A549 (cell line): ENCODE results near the gene C12orf75. TPM values are rescaled to one million over a fixed set of nuclear protein-coding genes. Genes with fewer than 3 reads are reported as not detected.
"Not testable (repeated sequence)": the region's sequence is repeated elsewhere in the genome, so short reads cannot be mapped to it uniquely, and the experiment has no call there.

Experiments
- ATAC-seq, 2 experiments: fragments of 200-7000 bp in 1 of 2; fragments of >200 bp in 1 of 2; cut with Nextera tagmentation in 1 of 2; cut with Tn5 transposase in 1 of 2; 3 replicates each; pipeline versions ENCODE4 v1.8.0 to v1.9.1; 2018 to 2020; ENCODE audit warnings: mild to moderate bottlenecking in 1 of 2, moderate library complexity in 1 of 2
- CTCF ChIA-PET: fragments of 300-600 bp; sonication (Branson Sonifier 250); formaldehyde crosslinking; extraction: SDS; loops from one replicate; lab custom pipeline; 2021; ENCODE audit warnings: antibody characterized with exemption, inconsistent platforms; lab: Yijun Ruan, JAX
- POLR2A ChIA-PET: fragments of 350-600 bp; formaldehyde crosslinking; extraction: SDS; loops from one replicate; lab custom pipeline; 2021; ENCODE audit warnings: antibody characterized with exemption, inconsistent platforms; lab: Yijun Ruan, JAX
- DNase-seq, 2 experiments: peaks; one replicate each; pipeline versions ENCODE4 v3.0.0 to v3.0.0-alpha.2; 2011 to 2016; ENCODE audit warnings: low read depth in 1 of 2, low spot score in 1 of 2
- FAIRE-seq: peaks from 2 replicates; lab custom pipeline; 2011; peaks lifted over from hg19 to GRCh38; lab: Jason Lieb, UNC
- H3K27ac ChIP-seq, 2 experiments: fragments of >200 bp; sonication (Bioruptor Twin); formaldehyde crosslinking; 3 replicates each; pipeline ENCODE4 v1.5.1; 2016 to 2017
- H3K4me1 ChIP-seq: fragments of >200 bp; sonication (Bioruptor Twin); formaldehyde crosslinking; 3 replicates; pipeline ENCODE4 v1.6.1; 2016
- H3K4me2 ChIP-seq: fragments of >200 bp; sonication (Bioruptor Twin); formaldehyde crosslinking; 3 replicates; pipeline ENCODE4 v1.6.1; 2016
- H3K4me3 ChIP-seq: fragments of >200 bp; sonication (Bioruptor Twin); formaldehyde crosslinking; 3 replicates; pipeline ENCODE4 v1.5.1; 2016
- H3K9me3 ChIP-seq: fragments of >200 bp; sonication (Bioruptor Twin); formaldehyde crosslinking; 3 replicates; pipeline ENCODE4 v1.6.1; 2016
- CHD2 ChIP-seq: fragments of 150-350 bp; IDR thresholded peaks from 2 replicates; pipeline ENCODE4 v1.6.1; 2014; ENCODE audit warnings: low read length; ENCODE audit not compliant: partially characterized antibody
- EP300 ChIP-seq, 2 experiments: fragments of >200 bp; sonication (Bioruptor Twin); formaldehyde crosslinking; IDR thresholded peaks; 2 replicates in 1 of 2; 3 replicates in 1 of 2; pipeline ENCODE4 v1.6.1; 2016 to 2017
- FOSB ChIP-seq: fragments of 250-450 bp; sonication (Bioruptor Pico); IDR thresholded peaks from 2 replicates; pipeline ENCODE4 v1.5.0; 2020; ENCODE audit warnings: mild to moderate bottlenecking, moderate library complexity
- HOXB13 ChIP-seq: fragments of 250-450 bp; sonication (Bioruptor Pico); IDR thresholded peaks from 2 replicates; pipeline ENCODE4 v1.5.0; 2020; ENCODE audit warnings: low read depth, mild to moderate bottlenecking, moderate library complexity
- MAFK ChIP-seq: fragments of 450-650 bp; IDR thresholded peaks from 2 replicates; pipeline ENCODE4 v1.6.1; 2014; ENCODE audit not compliant: partially characterized antibody
- MAZ ChIP-seq: fragments of 150-350 bp; IDR thresholded peaks from 2 replicates; pipeline ENCODE4 v1.6.1; 2014; ENCODE audit warnings: antibody characterized with exemption, low read depth, low read length, borderline replicate concordance
- PHF8 ChIP-seq: fragments of 200-600 bp; sonication (generic); IDR thresholded peaks from 2 replicates; pipeline ENCODE4 v1.6.1; 2016; ENCODE audit warnings: low read depth, mild to moderate bottlenecking, antibody characterized with exemption, moderate library complexity, borderline replicate concordance
- RAD21 ChIP-seq, 2 experiments: fragments of >200 bp in 1 of 2; sonication (Bioruptor Twin) in 1 of 2; formaldehyde crosslinking in 1 of 2; IDR thresholded peaks in 1 of 2; conservative IDR thresholded peaks in 1 of 2; 2 replicates in 1 of 2; 3 replicates in 1 of 2; pipeline ENCODE4 v1.6.1; 2012 to 2018; ENCODE audit warnings: inconsistent platforms in 1 of 2
- RARB ChIP-seq: fragments of 250-450 bp; sonication (Bioruptor Pico); IDR thresholded peaks from 2 replicates; pipeline ENCODE4 v1.8.0; 2021; ENCODE audit warnings: mild to moderate bottlenecking, moderate library complexity
- RCOR1 ChIP-seq: fragments of 150-350 bp; IDR thresholded peaks from 2 replicates; pipeline ENCODE4 v1.6.1; 2014; ENCODE audit warnings: antibody characterized with exemption, low read length, low read depth
- RNF2 ChIP-seq: fragments of 200-600 bp; sonication (generic); IDR thresholded peaks from 2 replicates; pipeline ENCODE4 v1.6.1; 2016; ENCODE audit warnings: low read depth, mild to moderate bottlenecking, antibody characterized with exemption, moderate library complexity, borderline replicate concordance
- SMC3 ChIP-seq: fragments of >200 bp; sonication (Bioruptor Twin); formaldehyde crosslinking; IDR thresholded peaks from 3 replicates; pipeline ENCODE4 v1.6.1; 2018; ENCODE audit warnings: inconsistent platforms
- SREBF2 ChIP-seq: fragments of 450-650 bp; IDR thresholded peaks from 2 replicates; pipeline ENCODE4 v1.6.1; 2014; ENCODE audit warnings: mild to moderate bottlenecking, moderate library complexity
- ZC3H11A ChIP-seq: fragments of 450-650 bp; IDR thresholded peaks from 2 replicates; pipeline ENCODE4 v1.6.1; 2014; ENCODE audit warnings: antibody characterized with exemption, mild to moderate bottlenecking
- ZSCAN20 ChIP-seq: fragments of 250-450 bp; sonication (Bioruptor Pico); IDR thresholded peaks from 2 replicates; pipeline ENCODE4 v1.8.0; 2022; ENCODE audit warnings: mild to moderate bottlenecking, moderate library complexity
- WGBS: methylation state at CpG from one replicate; pipeline ENCODE4 v1.1.6; 2017; ENCODE audit errors: missing lambda C conversion rate; 5-methylcytosine and 5-hydroxymethylcytosine counted together
- polyA plus RNA-seq, 4 experiments: library from polyadenylated mRNA; depleted of rRNA in 3 of 4; stranded (reverse); fragments of >200 nt; fragmentation: RNase III in 1 of 4; extraction: RNeasy Plus Mini Kit Qiagen cat#74134 plus additional on column Dnase treatment in 1 of 4; gene quantifications; 2 replicates in 3 of 4; 3 replicates in 1 of 4; pipeline ENCODE4 v1.2.3, GENCODE V29; 2011 to 2017
- TF ChIP-seq, protein P1 (sequence below): fragments of 450-650 bp; IDR thresholded peaks from 2 replicates; pipeline ENCODE4 v1.6.1; 2014; ENCODE audit warnings: antibody characterized with exemption
- TF ChIP-seq, protein P2 (sequence below): fragments of >200 bp; sonication (Bioruptor Twin); formaldehyde crosslinking; IDR thresholded peaks from 3 replicates; pipeline ENCODE4 v1.5.1; 2016
- TF ChIP-seq, protein P3 (sequence below): fragments of >200 bp; sonication (Bioruptor Twin); formaldehyde crosslinking; IDR thresholded peaks from 2 replicates; pipeline ENCODE4 v1.6.1; 2016
- TF ChIP-seq, protein P4 (sequence below): fragments of 150-350 bp; IDR thresholded peaks from 2 replicates; pipeline ENCODE4 v1.6.1; 2014; ENCODE audit warnings: low read depth, mild to moderate bottlenecking, low read length

The C12orf75 gene
- polyA plus RNA-seq, 2 of the 4 experiments (the other 2 are of a cell fraction) = 210 to 298 TPM

DNA sequence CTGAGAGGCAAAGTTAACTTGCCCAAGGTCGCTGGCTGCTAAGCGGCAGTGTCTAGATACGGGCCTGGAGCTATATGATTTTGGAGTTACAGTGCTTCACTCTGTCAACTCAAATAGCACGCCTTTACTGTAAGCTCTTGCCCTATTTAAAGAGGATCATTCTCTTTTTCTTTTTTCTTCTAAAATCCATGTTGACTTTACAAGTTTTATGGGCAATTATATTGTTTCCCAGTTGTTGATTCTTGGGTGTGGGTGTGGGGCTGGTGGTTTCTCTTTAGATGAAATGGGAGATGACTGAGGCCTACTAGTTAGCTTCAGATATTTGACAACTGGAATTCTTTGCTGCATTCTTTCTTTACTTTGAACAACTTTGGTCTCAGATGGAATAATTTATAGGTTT lies 70.7 kb downstream of the C12orf75 start:
- no peak overlapping the region for H3K4me2 ChIP-seq
- H3K4me1 ChIP-seq = no peaks in the 10 kb centered on the region
- ChIA-PET CTCF (interaction anchor here (0.7 to 2.2 kb wide), 5 partner anchors 12 to 748 kb away, joined by 3 to 10 read pairs (median 5); no protein-coding TSS in a partner anchor), POLR2A (no interaction called here)
- H3K9me3 ChIP-seq = 0 out of 3 replicates have a peak, but pooled peaks cover 7% of the 10 kb centered on the region
- no peak overlapping the region for H3K4me3 ChIP-seq
- no peak for FAIRE-seq
- WGBS = 81% methylated on average over 4 of the region's 4 CpGs
- no peak overlapping the region for H3K27ac ChIP-seq
- no peak for ATAC-seq
- TF ChIP-seq MAZ (no peak), RNF2 (no peak), RAD21 (conservative IDR thresholded peaks at IDR 0.05 in 1 of 2, IDR thresholded peaks at IDR 0.05 in 1 of 2) (no peak)
- TF ChIP-seq, protein P1, sequence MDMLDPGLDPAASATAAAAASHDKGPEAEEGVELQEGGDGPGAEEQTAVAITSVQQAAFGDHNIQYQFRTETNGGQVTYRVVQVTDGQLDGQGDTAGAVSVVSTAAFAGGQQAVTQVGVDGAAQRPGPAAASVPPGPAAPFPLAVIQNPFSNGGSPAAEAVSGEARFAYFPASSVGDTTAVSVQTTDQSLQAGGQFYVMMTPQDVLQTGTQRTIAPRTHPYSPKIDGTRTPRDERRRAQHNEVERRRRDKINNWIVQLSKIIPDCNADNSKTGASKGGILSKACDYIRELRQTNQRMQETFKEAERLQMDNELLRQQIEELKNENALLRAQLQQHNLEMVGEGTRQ = no peak
- DNase-seq = no peak

DNA sequence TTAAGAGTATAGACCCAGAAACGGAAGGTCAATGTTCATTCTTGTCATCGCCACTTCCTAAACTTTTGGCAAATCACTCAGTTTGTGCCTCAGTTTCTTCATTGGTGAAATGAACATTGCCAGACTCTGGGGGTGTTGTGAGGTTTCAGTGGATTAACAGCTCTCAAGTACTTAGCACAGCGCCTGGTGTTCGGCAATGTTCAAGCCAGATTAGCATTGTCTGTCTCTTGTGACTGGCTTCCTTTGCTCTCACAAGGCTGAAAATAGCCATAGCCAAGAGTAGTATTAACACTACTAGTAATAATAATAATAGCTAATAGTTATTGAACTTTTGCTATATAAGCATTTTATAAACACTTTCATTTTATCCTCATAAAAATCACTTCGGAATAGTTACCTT lies 71.9 kb downstream of the C12orf75 start:
- DNase-seq (no peak), FAIRE-seq (no peak), ATAC-seq (no peak)
- 93% methylated on average over 5 of the region's 5 CpGs for WGBS
- Histone ChIP-seq H3K4me3 (no peak overlapping the region), H3K4me1 (no peaks in the 10 kb centered on the region), H3K9me3 (0 out of 3 replicates have a peak, but pooled peaks cover 7% of the 10 kb centered on the region), H3K27ac (no peak overlapping the region), H3K4me2 (no peak overlapping the region)
- POLR2A ChIA-PET = no interaction called here
- CTCF ChIA-PET = interaction anchor here (1.3 to 2.2 kb wide), 3 partner anchors 15 to 734 kb away, joined by 5 to 10 read pairs (median 6); no protein-coding TSS in a partner anchor
- no peak for TF ChIP-seq RCOR1
- no peak for TF ChIP-seq RARB (CRISPR knock-in tag)
- TF ChIP-seq MAFK = peak; percentile 56
- no peak for TF ChIP-seq EP300 (IDR thresholded peaks at IDR 0.05)

DNA sequence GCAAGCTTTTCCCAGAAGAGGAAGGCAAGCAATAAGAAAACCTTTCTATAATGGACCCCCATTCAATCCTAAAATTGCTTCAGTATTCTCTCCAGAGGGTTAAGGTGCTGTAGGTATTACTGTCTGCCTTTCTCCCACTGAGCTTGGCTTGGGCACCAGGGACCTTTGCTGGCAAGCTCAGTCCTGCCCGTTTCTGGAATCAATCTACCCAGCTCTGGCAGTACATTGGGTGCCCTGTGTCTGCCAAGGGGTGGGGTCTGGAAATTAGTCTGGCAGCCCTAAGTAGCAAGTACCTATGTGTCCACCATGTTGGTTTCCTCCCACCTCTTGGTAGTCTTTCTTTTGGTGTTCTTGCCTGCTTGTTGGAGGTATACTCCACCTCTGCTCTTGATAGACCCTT lies 72.6 kb downstream of the C12orf75 start:
- 0 out of 3 replicates have a peak, but pooled peaks cover 5% of the 10 kb centered on the region for H3K9me3 ChIP-seq
- DNase-seq (no peak), FAIRE-seq (no peak), ATAC-seq (no peak)
- ChIA-PET POLR2A (no interaction called here), CTCF (interaction anchor here (1.3 kb wide), 1 partner anchor 16 kb away, joined by 5 read pairs; no protein-coding TSS in a partner anchor)
- no peak overlapping the region for H3K4me2 ChIP-seq
- H3K27ac ChIP-seq = no peak overlapping the region
- TF ChIP-seq FOSB (CRISPR knock-in tag) = no peak
- TF ChIP-seq SMC3 = no peak
- TF ChIP-seq MAFK = no peak
- TF ChIP-seq ZC3H11A = no peak
- no peak for TF ChIP-seq HOXB13
- no peak for TF ChIP-seq SREBF2
- TF ChIP-seq ZSCAN20 (CRISPR knock-in tag) = no peak
- TF ChIP-seq, protein P2, sequence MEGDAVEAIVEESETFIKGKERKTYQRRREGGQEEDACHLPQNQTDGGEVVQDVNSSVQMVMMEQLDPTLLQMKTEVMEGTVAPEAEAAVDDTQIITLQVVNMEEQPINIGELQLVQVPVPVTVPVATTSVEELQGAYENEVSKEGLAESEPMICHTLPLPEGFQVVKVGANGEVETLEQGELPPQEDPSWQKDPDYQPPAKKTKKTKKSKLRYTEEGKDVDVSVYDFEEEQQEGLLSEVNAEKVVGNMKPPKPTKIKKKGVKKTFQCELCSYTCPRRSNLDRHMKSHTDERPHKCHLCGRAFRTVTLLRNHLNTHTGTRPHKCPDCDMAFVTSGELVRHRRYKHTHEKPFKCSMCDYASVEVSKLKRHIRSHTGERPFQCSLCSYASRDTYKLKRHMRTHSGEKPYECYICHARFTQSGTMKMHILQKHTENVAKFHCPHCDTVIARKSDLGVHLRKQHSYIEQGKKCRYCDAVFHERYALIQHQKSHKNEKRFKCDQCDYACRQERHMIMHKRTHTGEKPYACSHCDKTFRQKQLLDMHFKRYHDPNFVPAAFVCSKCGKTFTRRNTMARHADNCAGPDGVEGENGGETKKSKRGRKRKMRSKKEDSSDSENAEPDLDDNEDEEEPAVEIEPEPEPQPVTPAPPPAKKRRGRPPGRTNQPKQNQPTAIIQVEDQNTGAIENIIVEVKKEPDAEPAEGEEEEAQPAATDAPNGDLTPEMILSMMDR = no peak
- no peak for TF ChIP-seq PHF8
- TF ChIP-seq CHD2 = no peak
- TF ChIP-seq, protein P3, sequence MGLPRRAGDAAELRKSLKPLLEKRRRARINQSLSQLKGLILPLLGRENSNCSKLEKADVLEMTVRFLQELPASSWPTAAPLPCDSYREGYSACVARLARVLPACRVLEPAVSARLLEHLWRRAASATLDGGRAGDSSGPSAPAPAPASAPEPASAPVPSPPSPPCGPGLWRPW = no peak
- TF ChIP-seq, protein P4, sequence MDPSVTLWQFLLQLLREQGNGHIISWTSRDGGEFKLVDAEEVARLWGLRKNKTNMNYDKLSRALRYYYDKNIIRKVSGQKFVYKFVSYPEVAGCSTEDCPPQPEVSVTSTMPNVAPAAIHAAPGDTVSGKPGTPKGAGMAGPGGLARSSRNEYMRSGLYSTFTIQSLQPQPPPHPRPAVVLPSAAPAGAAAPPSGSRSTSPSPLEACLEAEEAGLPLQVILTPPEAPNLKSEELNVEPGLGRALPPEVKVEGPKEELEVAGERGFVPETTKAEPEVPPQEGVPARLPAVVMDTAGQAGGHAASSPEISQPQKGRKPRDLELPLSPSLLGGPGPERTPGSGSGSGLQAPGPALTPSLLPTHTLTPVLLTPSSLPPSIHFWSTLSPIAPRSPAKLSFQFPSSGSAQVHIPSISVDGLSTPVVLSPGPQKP = no peak
- 46% methylated on average over 1 of the region's 1 CpG for WGBS
- no peaks in the 10 kb centered on the region for H3K4me1 ChIP-seq
- H3K4me3 ChIP-seq = no peak overlapping the region

DNA sequence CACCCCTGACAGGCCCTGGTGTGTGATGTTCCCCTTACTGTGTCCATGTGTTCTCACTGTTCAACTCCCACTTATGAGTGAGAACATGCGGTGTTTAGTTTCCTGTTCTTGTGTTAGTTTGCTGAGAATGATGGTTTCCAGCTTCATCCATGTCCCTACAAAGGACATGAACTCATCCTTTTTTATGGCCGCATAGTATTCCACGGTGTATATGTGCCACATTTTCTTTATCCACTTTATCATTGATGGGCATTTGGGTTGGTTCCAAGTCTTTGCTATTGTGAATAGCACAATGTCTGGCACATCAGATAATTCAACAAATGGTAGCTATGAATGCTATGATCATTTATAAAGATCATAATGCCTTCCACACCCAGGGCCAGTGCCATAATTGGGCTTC lies 73.6 kb downstream of the C12orf75 start:
- FAIRE-seq, POLR2A ChIA-PET, ATAC-seq, H3K4me1 ChIP-seq, H3K9me3 ChIP-seq, H3K4me3 ChIP-seq, DNase-seq, H3K4me2 ChIP-seq, H3K27ac ChIP-seq: not testable (repeated sequence)
- CTCF ChIA-PET = interaction anchor here (0.6 to 1.4 kb wide), 2 partner anchors 17 to 732 kb away, joined by 5 to 8 read pairs; no protein-coding TSS in a partner anchor
- 89% methylated on average over 3 of the region's 3 CpGs for WGBS
